HUES6 (cell line): Measurements from ENCODE around the gene SH3RF3.

Experiments
- H3K27ac ChIP-seq: 2 replicates; pipeline ENCODE4 v1.7.0; 2013; ENCODE audit warnings: low read depth, mild to moderate bottlenecking, low read length, inconsistent platforms
- H3K27me3 ChIP-seq: 2 replicates; pipeline ENCODE4 v1.6.1; 2013; ENCODE audit warnings: low read length; ENCODE audit not compliant: control insufficient read depth, insufficient read depth
- H3K36me3 ChIP-seq: 2 replicates; pipeline ENCODE4 v1.6.1; 2013; ENCODE audit warnings: low read length; ENCODE audit not compliant: control insufficient read depth, insufficient read depth
- H3K4me1 ChIP-seq: 2 replicates; pipeline ENCODE4 v1.6.1; 2013; ENCODE audit warnings: low read length; ENCODE audit not compliant: control insufficient read depth, insufficient read depth
- H3K4me3 ChIP-seq: 2 replicates; pipeline ENCODE4 v1.5.1; 2013; ENCODE audit warnings: low read depth, low read length
- H3K9ac ChIP-seq: one replicate; pipeline ENCODE4 v1.6.1; 2013; ENCODE audit warnings: mild to moderate bottlenecking, low read length
- H3K9me3 ChIP-seq: 2 replicates; pipeline ENCODE4 v1.6.1; 2013; ENCODE audit warnings: low read depth, low read length; ENCODE audit not compliant: control insufficient read depth, insufficient read depth

The SH3RF3 gene

GRCh38 chr2:109384308-109385271 is 255.6 kb downstream of the SH3RF3 start:
- Histone ChIP-seq H3K4me3 (no peak overlapping the region), H3K9ac (no peak overlapping the region), H3K27me3 (peaks cover 3% of the 10 kb centered on the region; the same call in 1 of the 2 replicates), H3K9me3 (no peaks in the 10 kb centered on the region), H3K27ac (no peak overlapping the region), H3K36me3 (no peaks in the 10 kb centered on the region), H3K4me1 (peaks cover 28% of the 10 kb centered on the region)

- peaks cover 3% of the 10 kb centered on the region; the same call in 1 of the 2 replicates for H3K27me3 ChIP-seq
- H3K27ac ChIP-seq: no peak overlapping the region
- H3K4me3 ChIP-seq: no peak overlapping the region
- no peak overlapping the region for H3K9ac ChIP-seq
- H3K9me3 ChIP-seq: no peaks in the 10 kb centered on the region
- H3K4me1 ChIP-seq: peaks cover 28% of the 10 kb centered on the region
- H3K36me3 ChIP-seq: no peaks in the 10 kb centered on the region
These were observed 256.5 kb downstream of the SH3RF3 start for GRCh38 chr2:109385506-109385905.

- Histone ChIP-seq H3K9ac (no peak overlapping the region), H3K9me3 (no peaks in the 10 kb centered on the region), H3K4me1 (peaks cover 28% of the 10 kb centered on the region), H3K27me3 (peaks cover 3% of the 10 kb centered on the region; the same call in 1 of the 2 replicates), H3K27ac (no peak overlapping the region), H3K36me3 (no peaks in the 10 kb centered on the region), H3K4me3 (no peak overlapping the region)
These were observed 257.1 kb downstream of the SH3RF3 start for GRCh38 chr2:109386004-109386695.

- no peak overlapping the region for H3K9ac ChIP-seq
- H3K9me3 ChIP-seq: no peaks in the 10 kb centered on the region
- H3K4me1 ChIP-seq: peaks cover 26% of the 10 kb centered on the region
- peaks cover 3% of the 10 kb centered on the region; the same call in 1 of the 2 replicates for H3K27me3 ChIP-seq
- no peak overlapping the region for H3K27ac ChIP-seq
- H3K36me3 ChIP-seq: no peaks in the 10 kb centered on the region
- H3K4me3 ChIP-seq: no peak overlapping the region
These were observed 258.3 kb downstream of the SH3RF3 start for GRCh38 chr2:109387221-109387735.

- H3K27ac ChIP-seq: no peak overlapping the region
- H3K4me3 ChIP-seq: no peak overlapping the region
- no peaks in the 10 kb centered on the region for H3K9me3 ChIP-seq
- H3K4me1 ChIP-seq: peaks cover 20% of the 10 kb centered on the region
- no peak overlapping the region for H3K9ac ChIP-seq
- peaks cover 3% of the 10 kb centered on the region; the same call in 1 of the 2 replicates for H3K27me3 ChIP-seq
- no peaks in the 10 kb centered on the region for H3K36me3 ChIP-seq
These were observed 258.9 kb downstream of the SH3RF3 start for GRCh38 chr2:109387778-109388469.

- H3K9ac ChIP-seq: no peak overlapping the region
These were observed 262.2 kb downstream of the SH3RF3 start for GRCh38 chr2:109391243-109391642.

GRCh38 chr2:109392140-109392539 is 263.1 kb downstream of the SH3RF3 start:
- no peak overlapping the region for H3K27ac ChIP-seq
- H3K27me3 ChIP-seq: no peaks in the 10 kb centered on the region
- no peak overlapping the region for H3K4me3 ChIP-seq
- H3K4me1 ChIP-seq: no peaks in the 10 kb centered on the region
- no peaks in the 10 kb centered on the region for H3K36me3 ChIP-seq
- H3K9me3 ChIP-seq: no peaks in the 10 kb centered on the region
- no peak overlapping the region for H3K9ac ChIP-seq

More at GRCh38 chr2:109391243-109391642, 262.2 kb downstream of the SH3RF3 start:
- Histone ChIP-seq H3K27ac (no peak overlapping the region), H3K9me3 (no peaks in the 10 kb centered on the region), H3K27me3 (no peaks in the 10 kb centered on the region), H3K4me3 (no peak overlapping the region), H3K4me1 (peaks cover 4% of the 10 kb centered on the region), H3K36me3 (no peaks in the 10 kb centered on the region)

GRCh38 chr2:109392816-109393661 is 264.0 kb downstream of the SH3RF3 start:
- H3K9ac ChIP-seq: no peak overlapping the region

GRCh38 chr2:109393662-109393972 is 264.6 kb downstream of the SH3RF3 start:
- Histone ChIP-seq H3K9ac (no peak overlapping the region), H3K4me1 (no peaks in the 10 kb centered on the region), H3K36me3 (no peaks in the 10 kb centered on the region), H3K27me3 (no peaks in the 10 kb centered on the region), H3K9me3 (no peaks in the 10 kb centered on the region), H3K27ac (no peak overlapping the region), H3K4me3 (no peak overlapping the region)

More at GRCh38 chr2:109392816-109393661, 264.0 kb downstream of the SH3RF3 start:
- no peaks in the 10 kb centered on the region for H3K27me3 ChIP-seq
- no peaks in the 10 kb centered on the region for H3K9me3 ChIP-seq
- H3K27ac ChIP-seq: no peak overlapping the region
- H3K36me3 ChIP-seq: no peaks in the 10 kb centered on the region
- H3K4me3 ChIP-seq: no peak overlapping the region
- H3K4me1 ChIP-seq: no peaks in the 10 kb centered on the region
